GM04504 (cell line): ENCODE measurements around the gene TMEM30A.
A peak's percentile ranks its signal among the peaks of the same experiment; 100 is the strongest.

Experiments used
- DNase-seq: peaks from one replicate; pipeline ENCODE4 v3.0.0-alpha.2; 2012; ENCODE audit warnings: low read depth

The TMEM30A gene

DNA sequence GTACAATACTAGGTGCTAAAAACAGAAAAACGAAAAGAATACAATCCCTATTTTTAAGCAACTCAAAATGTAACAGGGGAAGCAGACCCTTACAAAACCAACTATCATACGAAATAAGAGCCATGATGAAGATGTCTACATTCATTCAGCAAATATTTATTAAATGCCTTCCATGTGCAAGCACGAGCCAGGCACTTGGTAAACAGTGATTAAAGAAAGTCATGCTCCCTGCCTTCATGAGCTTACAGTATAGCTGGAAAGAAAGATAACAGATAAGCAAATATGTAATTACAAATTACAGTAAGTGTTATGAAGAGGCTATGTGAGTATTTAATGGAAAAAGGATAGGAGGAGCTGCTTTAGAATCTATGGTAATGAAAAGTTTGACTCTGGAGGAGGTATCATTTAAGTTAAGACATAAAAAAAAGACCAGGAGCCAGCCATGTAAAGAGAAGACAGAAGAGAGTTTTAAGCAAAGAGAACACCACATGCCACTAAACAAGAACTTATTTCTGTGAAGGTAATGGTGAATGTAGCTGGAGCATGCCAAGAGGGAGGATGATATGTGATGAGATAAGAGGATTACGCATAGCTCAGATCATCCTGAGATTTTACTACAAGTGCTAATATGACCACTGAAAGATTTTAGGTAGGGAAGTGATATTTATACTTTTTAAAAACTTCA is 21.7 kb downstream of the TMEM30A start:
- DNase-seq = no peak

DNA sequence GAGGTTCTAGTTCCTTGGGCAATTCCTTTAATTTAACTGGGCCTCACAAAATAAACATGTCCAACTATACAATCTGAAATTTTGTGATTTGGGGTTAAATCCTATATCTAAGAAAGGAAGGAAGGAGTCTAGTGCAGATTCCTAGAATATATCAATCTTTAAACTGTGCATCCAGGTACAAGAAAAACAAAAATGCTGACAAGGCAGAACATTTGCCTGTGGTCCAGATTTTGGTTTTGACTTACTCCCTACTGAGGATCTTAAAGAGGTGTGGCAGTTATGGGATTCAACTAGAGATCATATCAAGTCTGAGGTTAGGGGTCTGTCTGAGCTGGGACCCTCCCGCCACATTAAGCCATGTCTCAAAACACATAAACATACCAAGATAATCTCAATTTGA is 23.3 kb downstream of the TMEM30A start:
- no peak for DNase-seq

DNA sequence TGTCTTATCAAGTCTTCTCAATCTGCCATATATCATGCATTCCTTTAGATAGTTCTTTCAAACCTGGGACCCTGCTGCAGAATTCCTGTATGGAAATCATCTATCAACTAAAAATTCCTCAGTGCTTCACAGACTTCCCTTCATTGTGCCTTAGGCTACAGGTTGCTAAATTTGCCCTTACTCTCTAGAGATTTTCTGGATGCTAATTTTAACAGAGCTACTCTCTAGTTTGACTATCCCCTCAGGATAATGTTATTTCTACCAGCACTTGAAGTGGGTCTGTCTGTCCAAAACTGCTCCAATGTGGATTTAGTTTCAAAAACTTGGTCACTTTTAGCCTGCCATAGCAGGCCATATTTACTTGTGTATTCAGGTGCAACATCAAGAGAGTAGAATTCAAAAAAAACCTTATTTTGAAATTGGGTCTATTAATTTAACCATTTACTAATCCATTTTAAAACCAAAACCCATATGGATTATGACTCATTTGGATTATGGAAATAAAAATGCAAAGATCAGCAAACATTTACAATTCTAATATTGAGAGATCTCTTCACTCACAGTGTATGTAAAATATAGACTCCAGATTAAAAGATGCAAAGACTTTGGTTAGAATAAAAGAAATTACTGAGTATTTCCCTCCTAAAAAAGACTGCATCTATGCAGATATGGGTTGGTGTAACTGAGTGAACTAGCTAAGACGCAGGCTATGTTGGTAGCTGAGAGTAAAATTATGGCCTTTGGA is 27.1 kb downstream of the TMEM30A start:
- no peak for DNase-seq

DNA sequence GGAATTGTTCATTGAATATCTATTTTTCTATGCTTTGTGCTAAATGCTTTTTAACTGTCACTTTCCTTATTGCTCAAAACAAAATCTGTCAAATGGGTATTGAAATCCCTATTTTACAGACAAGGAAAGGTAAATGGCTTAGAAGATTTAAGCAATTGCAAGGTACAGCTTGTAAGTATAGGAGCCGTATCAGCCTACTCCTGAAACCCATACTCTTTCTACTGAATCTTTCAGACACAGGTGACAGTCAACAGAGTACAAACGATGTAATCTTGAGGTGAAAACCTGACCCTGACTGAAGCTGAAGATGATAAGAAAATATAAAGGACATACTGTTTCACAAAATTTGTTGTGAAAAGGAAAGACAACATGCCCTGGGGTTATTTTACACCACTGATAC is 34.0 kb downstream of the TMEM30A start:
- DNase-seq = no peak

DNA sequence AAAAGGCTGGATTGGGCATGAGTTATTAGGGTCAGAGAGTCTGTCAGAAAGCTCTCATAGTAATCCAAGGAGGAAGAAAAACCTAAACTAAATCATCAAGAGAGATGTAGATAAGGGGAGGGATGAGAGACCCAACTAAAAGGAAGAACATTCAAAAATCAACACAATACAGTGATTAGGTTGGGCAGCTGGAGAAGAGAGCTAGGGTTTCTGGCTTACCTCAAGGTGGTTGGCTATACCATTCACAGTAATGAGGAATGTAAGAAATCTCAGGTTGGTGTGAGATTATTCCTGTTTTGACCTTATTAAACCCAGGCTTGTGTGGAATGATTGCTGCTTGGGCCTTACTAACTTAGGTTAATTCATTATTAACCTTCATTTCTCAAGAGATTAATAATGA is 34.8 kb downstream of the TMEM30A start:
- DNase-seq = no peak

GRCh38 chr6:75246386-75246785 is 38.2 kb downstream of the TMEM30A start:
- DNase-seq = no peak

- no peak for DNase-seq
Measured at GRCh38 chr6:75244063-75244584, 40.5 kb downstream of the TMEM30A start.

DNA sequence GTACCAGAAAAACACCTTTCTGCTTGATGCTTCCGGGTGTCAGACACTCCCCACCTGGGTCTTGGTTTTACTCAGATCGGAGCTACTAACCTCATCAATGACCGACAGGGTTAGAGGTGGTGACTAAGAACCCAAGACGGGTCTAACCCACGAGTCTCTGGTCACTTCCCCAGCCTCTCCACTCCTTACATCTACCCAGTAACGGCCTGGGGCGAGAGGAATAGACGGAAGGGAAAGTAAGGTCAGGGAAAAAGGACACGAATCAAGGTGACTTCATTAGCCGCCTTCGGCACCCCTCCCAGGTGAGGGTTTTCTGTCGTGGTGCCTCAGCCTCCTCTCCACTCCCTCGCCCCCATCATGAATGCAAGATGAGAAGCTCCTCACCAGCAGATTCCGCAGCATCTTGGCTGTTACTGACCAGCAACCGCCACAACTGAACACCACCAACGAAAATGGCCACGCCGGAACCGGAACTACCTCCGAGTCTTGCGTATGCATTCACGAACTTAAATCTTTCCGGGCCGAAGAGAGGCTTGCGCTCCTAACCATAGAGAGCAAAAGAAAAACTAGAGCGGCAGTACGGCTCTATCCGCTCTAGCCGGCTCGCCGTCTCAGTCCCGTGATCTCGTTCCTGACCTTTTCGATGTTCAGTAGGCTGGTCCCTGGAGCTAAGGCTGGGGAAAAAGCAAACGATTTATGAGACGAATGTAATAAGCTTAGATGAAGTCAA is 41.1 kb downstream of the TMEM30A start, which contains the start of gene COX7A2:
COX7A2 (minus strand) TSS at position 469 of the 730 bp plus-strand sequence; CDS start at position 402, 67 bp downstream.
- peak; percentile 92 for DNase-seq

DNA sequence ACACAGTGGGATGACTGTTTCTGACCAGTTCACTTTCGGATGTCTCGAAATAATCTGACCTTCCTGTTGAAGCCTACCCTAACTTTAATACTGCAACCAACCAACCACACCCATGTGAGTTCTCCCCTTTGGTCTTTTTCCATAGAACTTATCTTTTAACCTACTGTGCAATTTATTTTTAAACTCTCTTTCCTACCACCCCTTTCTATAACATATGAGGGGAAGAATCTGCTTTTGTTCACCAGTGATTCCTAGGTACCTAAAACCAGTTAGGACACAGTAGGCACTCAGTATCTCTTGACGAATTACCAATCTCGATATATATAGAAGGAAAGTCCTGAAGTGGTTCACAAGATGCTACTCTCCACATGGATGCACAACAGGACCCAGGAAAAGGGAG is 48.0 kb downstream of the TMEM30A start:
- DNase-seq = no peak

DNA sequence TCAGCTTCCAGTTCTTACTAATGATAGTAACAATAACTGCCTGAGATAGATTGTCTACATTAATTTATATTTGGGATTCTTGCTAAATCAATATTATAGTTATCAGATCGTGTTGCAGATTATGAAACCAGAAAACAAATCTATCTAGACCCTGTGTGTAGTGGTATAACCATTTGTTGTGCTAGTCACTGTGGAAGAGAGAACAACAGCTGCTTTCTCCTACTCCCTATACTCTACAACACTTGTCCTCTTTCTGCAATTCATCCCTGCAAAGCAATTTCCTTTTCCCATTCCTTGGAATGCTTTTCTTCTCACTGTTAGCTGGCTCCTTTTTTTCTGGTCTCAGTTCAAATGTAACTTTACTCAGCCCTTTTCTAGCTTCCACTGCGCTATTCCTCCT is 49.3 kb downstream of the TMEM30A start:
- DNase-seq = no peak

- DNase-seq = no peak
Measured at GRCh38 chr6:75234126-75234865, 50.3 kb downstream of the TMEM30A start.

GRCh38 chr6:75233092-75233615 is 51.4 kb downstream of the TMEM30A start:
- DNase-seq = no peak

DNA sequence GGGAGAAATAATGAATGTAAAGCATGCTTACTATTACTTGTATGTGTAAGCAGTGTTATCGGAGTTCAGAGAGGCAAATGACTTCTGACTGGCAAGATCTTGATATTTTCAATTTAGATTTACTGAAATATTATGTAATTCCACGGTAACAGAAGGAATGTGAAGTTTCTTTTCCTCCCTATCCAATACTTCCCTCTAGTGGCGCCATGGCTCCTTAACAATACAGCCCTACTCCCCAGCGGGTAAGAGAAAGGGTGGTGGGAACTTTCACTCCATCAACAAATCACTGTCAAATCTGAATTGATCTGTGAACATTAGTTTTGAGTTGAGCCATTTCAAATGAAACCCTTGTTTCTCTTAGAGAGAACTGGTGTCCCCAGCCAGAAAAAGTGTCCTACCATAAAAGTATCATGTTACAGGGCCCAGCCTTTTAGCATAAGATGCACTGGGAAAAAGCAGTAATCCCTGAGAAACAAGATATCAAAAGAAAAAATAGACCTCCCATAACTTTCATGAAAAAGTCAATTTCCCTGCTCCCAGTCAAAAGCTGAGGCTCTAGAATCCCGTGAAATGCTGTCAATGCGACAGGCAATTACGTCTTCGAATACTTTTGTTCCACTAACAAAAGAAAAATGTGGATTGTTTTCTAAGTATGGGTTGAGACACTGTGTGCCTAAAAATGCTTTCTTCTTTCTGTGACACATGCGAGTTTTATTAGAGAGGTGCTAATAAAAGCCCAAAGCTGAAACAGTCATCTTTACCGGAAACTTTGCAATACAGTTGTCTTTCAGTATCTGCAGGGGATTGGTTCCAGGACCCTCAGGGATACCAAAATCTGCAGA is 53.9 kb downstream of the TMEM30A start:
- DNase-seq = peak; percentile 34

DNA sequence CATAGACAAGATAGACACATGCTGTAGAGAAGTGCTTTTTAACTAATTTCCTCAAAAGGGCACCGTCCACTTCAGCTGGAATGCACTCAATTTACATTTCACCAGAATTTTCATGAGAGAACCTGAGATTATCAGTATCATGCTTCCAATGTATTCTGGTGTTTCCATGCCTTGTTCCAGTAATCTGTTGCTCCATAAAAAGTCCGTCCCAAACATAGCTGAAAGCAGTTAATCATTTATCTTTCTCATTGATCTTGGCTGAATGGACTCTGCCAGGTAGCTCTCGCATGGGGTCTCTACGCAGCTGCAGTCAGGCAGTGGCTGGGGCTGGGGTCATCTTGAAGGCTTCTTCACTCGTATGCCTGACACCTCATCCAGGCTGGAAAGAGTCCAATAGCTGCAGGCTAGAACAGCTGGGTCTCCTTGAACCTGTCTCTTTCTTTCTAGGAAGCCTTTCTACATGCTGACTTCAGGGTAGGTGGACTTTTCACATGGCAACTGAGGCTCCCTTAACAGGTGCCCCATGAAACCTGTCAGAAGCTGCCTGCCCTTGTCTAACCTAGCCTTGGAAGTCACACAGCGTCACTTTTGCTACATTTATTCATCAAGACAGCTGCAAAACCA is 60.2 kb downstream of the TMEM30A start:
- DNase-seq = no peak

GRCh38 chr6:75223428-75223827 is 61.2 kb downstream of the TMEM30A start:
- DNase-seq = no peak

GRCh38 chr6:75222261-75222660 is 62.3 kb downstream of the TMEM30A start:
- DNase-seq = no peak

DNA sequence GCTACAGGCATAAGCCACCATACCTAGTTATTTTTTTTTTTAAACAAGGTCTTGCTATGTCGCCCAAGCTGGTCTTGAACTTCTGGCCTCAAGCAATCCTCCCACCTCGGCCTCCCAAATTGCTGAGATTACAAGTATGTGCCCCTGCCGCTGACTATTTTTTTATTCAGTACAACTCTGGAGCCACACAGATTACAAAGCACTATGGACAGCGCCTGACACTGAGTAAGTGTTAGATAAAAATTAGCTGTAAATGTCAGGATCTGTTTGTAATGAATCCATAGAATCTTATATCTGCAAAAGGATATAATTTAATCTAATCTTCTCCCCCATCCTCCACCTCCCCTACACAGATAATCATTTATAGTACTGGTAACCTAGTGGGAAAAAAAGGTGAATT is 63.5 kb downstream of the TMEM30A start:
- no peak for DNase-seq

DNA sequence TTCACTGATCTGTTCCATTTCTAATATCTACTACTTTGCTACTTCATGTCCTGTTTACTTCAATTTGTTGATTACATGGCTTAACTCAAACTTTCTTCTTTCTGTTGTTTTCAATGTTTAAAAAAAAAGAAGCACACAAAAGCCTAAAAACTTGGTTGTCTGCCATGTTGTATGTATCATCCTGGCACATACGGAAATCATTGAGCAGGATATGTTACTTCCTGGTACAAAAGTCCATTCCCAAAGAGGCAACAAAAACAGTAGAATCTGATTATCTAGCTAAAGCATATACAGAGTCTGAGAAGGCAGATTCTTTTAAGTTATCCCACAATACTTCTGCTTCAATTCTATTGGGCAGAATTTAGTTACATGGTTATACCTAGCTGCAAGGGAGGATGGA is 64.2 kb downstream of the TMEM30A start:
- no peak for DNase-seq

- DNase-seq = no peak
Measured at GRCh38 chr6:75219263-75219662, 65.3 kb downstream of the TMEM30A start.

DNA sequence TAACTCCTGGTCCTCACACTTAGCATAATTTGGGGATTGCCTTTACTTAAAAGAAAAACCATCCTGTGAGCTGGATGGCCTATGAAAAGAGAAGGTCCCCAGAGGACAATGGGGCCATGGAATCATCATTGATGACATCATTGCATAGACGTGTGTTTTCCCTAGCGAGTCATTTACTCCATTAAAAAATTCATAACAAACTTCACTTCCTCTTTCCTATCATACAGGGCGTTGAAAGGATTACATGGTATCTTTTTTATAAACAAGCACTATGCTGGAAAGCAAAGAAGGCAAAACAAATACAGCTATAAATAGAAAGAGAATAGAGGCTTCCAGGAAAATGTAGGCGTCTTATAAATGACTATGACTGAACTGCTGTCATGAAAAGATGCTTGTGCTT is 67.4 kb downstream of the TMEM30A start:
- no peak for DNase-seq
